Pulmonary artery endothelial cell (primary cell): ENCODE measurements around the gene SEC63. TPM values are rescaled to one million over a fixed set of nuclear protein-coding genes. Genes with fewer than 3 reads are reported as not detected.

Experiments
- DNase-seq: peaks from one replicate; pipeline ENCODE4 v3.0.0-alpha.2; 2011; ENCODE audit warnings: low read depth, low spot score
- total RNA-seq: library from RNA; depleted of rRNA; stranded (reverse); fragments of >200 nt; gene quantifications from 2 replicates; pipeline ENCODE4 v1.2.3, GENCODE V29; 2014

SEC63 gene
- total RNA-seq, 1 donor from 2014 or later: 16.4 TPM

DNA sequence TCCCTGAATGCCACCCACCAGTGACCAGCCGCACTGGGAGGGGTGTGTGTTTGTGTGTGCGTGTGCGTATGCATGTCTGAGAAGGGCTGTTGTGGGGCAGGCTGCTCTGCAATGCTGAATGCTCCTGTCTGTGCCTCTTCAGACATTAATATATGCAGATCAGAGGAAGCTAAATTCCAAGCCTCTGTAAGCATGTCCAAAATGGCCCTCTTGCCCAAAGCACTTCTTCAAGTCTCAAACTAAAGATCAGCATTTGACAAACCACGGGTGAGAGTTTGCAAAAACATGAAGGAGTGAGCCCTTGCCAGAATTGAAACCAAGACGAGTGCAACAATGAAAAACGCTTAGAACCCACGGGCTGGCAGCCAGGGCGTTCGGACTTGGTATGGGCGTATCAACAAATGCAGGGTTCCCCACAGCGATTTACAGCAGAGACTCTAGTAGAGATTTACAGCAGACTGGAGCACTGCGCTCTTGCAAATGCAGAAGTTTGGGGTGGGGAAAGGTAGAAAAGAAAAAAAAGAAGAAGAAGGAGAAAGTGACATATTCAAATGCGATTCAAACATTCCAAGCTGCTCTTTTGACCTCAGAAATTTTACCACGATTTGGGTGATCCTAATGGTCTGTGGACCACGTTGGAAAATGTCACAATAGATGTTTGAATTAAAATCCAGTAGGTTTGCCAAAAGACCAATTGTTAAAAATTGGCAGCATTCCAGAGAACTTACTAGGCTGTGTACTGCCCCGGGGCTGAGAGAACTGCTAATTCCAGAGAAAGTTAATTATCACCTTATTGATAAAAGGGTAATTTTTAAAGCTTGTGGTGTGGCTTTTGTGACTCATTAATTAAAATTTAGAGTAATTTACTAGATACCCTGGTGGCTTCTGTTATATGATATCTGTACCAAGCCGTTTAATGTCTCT, 137.4 kb downstream of the SEC63 start:
- no peak for DNase-seq

- DNase-seq: no peak
These were observed 138.1 kb downstream of the SEC63 start for GRCh38 chr6:107819964-107820337.

DNA sequence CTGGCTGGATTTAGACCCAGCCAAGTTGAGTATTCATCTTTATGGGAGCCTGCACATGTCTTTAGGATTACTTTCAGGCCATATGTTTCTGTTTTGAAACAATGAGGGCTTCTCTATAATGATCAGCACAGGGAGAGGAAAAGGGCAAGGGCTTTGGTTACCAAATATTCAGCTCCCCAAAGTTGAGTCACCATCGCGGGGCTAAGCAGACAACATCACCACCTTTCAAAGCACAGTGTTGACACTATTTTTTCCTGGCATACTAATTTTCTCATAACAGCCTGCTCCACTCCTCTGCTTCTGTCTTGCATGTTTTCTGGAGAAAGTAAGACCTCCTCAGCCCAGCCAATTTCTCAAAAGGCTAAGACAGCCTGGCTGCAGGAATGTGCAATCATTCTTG, 138.8 kb downstream of the SEC63 start:
- no peak for DNase-seq

DNA sequence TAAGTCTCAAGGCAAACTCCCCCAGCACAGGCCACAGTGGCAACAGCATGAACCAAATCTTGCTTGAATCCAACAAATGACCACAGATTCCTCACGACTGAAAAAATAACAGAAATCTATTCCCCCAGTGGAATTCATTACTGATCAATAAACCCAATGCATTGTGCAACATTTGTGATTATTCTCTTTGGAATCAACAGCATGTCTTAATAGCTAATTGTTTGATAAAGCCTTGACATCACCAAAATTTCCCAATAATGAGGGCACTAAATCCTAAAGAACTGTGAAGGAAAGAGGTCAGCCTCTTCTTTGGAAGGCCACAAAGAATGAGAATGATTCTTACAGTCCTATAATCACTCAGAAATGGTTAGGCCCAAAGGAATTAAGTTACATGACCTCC, 139.7 kb downstream of the SEC63 start:
- DNase-seq: no peak

- DNase-seq: no peak
These were observed 140.2 kb downstream of the SEC63 start for GRCh38 chr6:107817784-107818183.

Other genes starting within 250 kb of the SEC63 start
- not detected in 2 replicates for gene SCML4, start 133.9 kb downstream of the SEC63 start, total RNA-seq
- 18.4 and 41.6 TPM in 2 replicates for gene OSTM1, start 116.5 kb upstream of the SEC63 start, total RNA-seq
- not detected in 2 replicates for gene NR2E1, start 207.8 kb upstream of the SEC63 start, total RNA-seq